RCC 7860 (cell line): ENCODE results near the gene FCAR.
"Not testable (repeated sequence)": the region's sequence is repeated elsewhere in the genome, so short reads cannot be mapped to it uniquely, and the experiment has no call there.

ENCODE experiments used
- DNase-seq: peaks from one replicate; pipeline ENCODE4 v3.0.0-alpha.2; 2015; ENCODE audit warnings: low spot score
- FAIRE-seq: peaks from 2 replicates; lab custom pipeline; 2012; peaks lifted over from hg19 to GRCh38; lab: Jason Lieb, UNC

FCAR gene

DNA sequence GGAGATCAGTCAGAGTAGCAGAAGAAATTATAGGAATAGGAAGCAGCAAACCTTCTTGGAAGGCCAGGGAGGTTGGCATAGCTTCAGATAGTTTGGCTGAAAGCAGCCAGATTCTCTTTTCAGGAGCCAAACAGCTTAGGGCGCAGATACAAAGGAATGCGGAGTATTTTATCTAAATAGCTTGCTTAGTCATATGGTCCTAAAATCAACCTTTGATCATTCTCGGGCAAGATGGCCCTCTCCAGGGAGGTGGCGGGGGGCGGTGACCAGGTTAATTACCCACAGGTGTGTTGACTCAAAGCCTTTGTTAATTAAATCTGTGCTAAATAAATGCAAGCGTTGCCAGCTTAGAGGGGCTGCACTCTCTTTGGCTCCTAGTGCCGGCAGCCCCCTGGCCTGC lies 19.4 kb downstream of the FCAR start:
- DNase-seq (no peak), FAIRE-seq (no peak)

DNA sequence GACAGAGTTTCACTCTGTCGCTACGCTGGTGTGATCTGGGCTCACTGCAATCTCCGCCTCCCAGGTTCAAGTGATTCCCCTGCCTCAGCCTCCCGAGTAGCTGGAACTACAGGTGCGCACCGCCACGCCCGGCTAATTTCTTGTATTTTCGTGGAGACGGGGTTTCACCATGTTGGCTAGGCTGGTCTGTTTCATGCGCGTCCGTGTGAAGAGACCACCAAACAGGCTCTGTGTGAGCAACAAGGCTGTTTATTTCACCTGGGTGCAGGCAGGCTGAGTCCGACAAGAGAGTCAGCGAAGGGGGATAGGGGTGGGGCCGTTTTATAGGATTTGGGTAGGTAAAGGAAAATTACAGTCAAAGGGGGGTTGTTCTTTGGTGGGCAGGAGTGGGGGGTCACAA lies 20.1 kb downstream of the FCAR start:
- FAIRE-seq, DNase-seq: not testable (repeated sequence)

DNA sequence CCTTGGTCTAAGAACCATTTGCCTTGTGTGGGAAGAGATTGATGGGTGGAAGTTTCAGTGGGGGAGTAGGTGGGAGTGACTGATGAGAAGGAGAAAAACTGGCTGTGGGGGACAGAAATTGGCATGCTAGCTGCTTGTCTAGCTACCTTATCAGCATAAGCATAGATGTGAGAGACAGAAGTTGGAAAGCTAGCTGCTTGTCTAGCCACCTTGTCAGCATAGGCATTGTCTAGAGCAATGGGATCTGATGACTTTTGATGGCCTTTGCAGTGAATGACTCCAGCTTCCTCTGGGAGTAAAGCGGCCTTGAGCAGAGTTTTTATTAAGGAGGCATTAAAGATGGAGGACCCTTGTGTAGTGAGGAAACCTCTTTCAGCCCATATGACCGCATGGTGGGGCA lies 22.0 kb downstream of the FCAR start:
- FAIRE-seq (no peak), DNase-seq (no peak)

DNA sequence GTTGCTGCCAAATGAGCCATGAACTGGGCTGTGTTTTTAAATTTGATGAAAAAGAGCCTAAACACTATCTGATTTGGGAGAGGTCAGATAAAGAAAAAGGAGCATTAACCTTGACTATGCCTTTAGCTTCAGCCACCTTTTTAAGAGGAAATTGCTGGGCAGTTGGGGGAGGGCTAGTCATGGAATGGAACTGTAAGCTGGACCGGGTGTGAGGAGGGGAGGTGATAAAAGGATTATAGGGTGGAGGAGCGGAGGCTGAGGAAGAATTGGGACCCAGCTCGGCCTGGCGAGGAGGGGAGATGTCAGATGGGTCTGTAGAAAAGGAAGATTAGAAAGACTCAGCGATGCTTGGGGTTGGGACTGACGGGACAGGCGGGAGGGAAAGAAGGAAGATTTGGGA lies 24.6 kb downstream of the FCAR start:
- DNase-seq, FAIRE-seq: not testable (repeated sequence)

DNA sequence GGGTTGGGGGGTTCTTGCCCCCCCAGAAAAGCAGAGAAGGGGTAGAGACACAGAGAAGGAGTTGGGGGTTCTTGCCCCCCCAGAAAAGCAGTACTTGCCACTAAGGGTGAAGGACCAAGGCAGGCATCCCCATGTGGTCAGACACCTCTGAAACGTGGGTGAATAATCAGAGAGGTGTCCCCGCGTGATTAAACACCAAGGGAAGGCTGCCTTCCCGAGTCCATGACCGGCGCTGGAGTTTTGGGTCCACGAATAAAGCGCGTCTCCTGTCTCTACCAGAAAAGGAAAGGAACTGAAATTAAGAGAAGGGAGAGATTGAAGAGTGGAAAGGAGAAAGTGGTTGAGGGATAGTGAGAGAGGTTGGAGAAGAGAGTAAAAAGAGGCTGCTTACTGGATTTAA lies 25.6 kb downstream of the FCAR start:
- FAIRE-seq, DNase-seq: not testable (repeated sequence)

DNA sequence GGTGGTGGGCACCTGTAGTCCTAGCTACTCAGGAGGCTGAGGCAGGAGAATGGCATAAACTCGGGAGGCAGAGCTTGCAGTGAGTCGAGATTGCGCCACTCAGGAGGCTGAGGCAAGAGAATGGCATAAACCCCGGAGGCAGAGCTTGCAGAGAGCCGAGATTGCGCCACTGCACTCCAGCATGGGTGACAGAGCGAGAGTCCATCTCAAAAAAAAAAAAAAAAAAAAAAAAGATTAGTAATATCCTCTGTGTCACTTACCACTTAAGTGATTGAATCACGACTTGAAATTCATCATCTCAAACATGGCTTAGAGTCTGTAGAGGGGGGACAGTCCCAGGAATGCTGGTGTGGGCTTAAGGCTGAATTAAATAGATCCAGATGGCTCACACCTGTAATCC lies 27.1 kb downstream of the FCAR start:
- not testable (repeated sequence) for FAIRE-seq, DNase-seq

DNA sequence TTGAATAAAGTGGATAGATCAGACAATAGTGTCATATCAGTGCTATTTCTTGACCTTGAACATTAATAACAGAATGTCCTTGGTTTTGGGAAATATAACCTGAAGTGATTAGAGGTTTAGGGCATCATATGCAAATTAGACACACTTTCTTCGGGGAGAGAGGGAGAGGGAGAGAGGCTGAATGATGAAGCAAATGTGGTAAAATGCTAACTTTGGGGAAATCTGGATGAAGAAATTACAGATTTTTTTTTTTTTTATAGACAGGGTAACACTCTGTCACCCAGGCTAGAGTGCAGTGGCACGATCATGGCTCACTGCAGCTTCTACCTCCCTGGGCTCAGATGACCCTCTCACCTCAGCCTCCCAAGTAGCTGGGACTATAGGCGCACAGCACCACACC lies 28.0 kb downstream of the FCAR start:
- no peak for DNase-seq
- no peak for FAIRE-seq

DNA sequence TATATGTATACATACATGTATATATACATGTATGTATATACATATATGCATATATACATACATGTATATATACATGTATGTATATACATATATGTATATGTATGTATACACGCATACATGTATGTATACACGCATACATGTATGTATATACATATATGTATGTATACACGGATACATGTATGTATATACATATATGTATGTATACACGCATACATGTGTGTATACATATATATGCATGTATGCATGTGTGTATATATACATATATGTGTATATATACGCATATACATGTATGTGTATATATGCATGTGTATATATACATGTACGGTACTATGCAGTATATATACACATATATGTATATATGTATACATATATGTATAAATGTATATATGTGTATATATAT lies 29.3 kb downstream of the FCAR start:
- no peak for DNase-seq
- no peak for FAIRE-seq

DNA sequence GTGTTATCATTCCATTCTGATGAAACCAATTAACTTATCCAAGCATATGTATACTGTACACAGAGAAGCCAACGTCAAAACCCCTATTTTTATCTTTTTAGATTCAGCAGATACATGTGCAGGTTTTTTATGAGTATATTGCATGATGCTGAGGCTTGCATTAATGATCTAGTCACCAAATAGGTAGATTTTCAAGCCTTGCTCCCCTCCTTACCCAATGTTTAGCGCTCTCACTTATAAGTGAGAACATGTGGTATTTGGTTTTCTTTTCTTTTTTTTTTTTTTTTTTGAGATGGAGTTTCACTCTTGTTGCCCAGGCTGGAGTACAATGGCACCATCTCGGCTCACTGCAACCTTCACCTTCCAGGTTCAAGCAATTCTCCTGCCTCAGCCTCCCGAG lies 30.2 kb downstream of the FCAR start:
- DNase-seq, FAIRE-seq: not testable (repeated sequence)

DNA sequence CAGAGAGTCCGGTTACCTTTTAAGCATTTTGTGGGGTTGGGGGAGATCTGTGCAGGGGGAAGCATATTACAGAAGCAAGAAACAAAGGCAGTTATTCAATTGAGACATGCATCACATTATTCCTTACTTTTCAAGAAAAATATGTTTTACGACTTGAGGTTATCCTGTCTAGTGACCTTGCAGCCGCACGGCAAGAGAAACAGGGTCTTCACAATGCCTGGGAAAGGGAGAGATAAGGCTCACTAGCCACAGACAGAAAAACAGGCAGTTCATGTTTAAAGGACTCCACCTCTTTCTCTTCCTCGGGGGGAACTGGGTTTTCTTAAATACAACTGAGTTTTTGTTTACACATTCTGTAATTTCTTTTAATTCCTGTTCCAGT lies 31.4 kb downstream of the FCAR start:
- no peak for DNase-seq
- no peak for FAIRE-seq

DNA sequence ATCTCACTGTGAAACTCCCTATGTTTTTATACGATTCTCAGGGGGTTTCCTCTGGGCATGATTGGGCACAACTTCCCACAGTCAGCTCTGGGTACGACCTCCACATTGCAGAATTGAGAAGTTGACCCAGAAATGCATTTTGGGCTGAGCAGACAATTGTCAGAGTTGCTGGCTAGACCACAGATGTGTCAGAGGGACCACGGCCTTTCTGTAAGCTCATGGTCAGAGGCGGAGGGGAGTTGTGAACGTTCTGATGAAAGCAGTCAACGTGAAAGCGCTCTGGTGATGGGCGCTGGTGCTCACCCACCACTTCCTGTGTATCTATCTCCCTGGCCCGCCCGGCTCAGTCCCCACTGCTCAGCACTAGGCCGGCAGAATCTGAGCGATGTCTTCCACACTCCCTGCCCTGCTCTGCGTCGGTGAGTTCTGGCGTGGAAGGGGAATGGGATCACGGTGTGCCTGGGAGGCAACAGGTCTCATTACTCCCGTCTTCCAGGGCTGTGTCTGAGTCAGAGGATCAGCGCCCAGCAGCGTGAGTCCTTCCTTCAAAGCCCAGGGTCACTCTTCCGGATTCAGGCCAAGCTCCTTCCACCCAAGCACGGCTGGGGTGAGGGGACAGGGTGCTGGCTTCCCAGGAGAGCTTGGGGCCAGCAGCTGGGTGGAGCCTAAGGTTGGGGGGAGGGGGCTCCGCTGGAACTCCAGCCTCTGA lies 31.9 kb downstream of the FCAR start, which contains the start of gene NCR1:
NCR1 (plus strand) TSS at position 346 of the 709 bp plus-strand sequence; CDS start at position 386, 40 bp downstream.
- DNase-seq (no peak), FAIRE-seq (no peak)

DNA sequence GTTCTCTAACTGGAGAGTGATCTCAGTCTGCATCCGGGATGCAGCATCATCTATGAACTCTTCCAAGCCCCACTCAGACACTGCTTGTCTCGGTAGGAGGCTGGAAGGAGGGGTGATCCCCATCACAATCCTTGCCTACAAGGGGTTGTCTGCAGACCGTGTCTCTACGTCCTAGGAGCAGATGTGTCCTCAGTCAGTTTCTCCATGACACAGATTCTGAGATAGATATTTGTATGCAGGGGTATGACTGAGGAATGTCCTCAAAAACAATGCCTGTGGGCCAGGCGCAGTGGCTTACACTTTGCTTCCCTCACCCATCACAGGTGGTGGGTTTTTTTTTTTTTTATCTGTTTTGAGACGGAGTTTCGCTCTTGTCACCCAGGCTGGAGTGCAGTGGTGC lies 32.8 kb downstream of the FCAR start:
- no peak for FAIRE-seq
- no peak for DNase-seq

DNA sequence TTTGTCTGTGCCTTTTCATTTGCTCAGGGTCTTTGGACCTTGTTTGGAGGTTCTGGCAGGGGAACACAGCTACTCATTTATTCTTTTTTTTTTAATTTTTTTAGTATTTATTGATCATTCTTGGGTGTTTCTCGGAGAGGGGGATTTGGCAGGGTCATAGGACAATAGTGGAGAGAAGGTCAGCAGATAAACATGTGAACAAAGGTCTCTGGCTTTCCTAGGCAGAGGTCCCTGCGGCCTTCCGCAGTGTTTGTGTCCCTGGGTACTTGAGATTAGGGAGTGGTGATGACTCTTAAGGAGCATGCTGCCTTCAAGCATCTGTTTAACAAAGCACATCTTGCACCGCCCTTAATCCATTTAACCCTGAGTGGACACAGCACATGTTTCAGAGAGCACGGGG lies 33.9 kb downstream of the FCAR start:
- not testable (repeated sequence) for FAIRE-seq

DNA sequence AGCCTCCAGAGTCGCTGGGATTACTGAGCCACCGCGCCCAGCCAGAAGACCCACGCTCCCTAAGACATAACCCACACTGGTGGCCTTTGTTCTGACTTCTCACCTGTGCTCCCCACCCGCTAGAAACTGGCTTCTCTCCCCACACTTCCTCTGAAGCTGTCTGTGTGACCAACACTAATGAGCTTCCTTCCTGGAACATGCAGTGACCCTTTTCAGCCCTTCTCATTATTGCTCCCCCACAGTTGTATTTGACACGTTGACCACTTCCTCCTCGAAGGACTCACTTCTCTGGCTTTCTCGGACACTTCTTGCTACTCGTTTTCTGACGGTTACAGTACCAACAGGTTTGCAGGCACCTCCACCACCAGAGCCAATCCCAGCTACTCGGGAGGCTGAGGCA lies 42.8 kb downstream of the FCAR start:
- DNase-seq, result no peak
- FAIRE-seq, result no peak

More for the DNA sequence above, 33.9 kb downstream of the FCAR start:
- DNase-seq, result not testable (repeated sequence)

DNA sequence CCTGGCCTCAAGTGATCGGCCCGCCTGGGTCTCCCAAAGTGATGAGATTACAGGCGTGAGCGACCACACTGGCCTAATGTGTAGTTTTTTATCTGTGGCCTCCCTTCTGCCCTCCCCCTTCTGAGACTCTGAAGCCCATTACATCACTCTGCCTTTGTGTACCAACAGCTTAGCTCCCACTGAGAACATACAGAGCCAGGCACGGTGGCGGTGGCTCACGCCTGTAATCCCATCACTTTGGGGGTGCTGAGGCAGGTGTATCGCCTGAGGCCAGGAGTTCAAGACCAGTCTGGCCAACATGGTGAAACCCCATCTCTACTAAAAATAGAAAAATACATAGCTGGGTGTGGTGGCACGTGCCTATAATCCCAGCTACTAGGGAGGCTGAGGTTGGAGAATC lies 44.5 kb downstream of the FCAR start:
- no peak for FAIRE-seq
- DNase-seq, result no peak

DNA sequence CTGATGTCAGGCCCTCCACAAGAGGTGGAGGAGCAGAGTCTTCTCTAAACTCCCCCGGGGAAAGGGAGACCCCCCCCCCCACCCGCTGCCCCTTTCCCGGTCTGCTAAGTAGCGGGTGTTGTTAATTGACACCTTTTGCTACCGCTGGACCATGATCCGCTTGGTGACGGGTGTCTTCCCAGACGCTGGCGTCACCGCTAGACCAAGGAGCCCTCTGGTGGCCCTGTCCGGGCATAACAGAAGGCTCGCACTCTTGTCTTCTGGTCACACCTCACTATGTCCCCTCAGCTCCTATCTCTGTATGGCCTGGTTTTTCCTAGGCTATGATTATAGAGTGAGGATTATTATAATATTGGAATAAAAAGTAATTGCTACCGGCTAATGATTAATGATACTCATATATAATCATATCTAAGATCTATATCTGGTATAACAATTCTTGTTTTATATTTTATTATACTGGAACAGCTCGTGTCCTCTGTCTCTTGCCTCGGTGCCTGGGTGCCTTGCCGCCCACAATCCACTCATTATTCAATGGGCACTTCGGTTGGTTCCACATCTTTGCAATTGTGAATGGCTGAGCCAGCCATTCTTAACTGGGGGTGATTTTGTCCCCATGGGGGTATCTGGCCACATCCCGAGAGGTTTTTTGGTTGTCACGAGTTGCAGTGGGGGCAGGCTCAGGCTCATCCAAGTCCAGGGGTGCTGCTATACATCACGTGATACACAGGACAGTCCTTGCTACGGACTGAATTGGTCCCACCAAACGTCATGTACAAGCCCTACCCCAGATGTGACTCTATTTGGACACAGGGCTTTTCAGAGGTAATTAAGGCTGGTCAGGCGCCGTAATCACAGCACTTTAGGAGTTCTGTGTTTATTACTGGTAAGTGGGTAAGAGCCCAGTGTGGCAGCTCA lies 45.9 kb downstream of the FCAR start:
- DNase-seq, FAIRE-seq: not testable (repeated sequence)

DNA sequence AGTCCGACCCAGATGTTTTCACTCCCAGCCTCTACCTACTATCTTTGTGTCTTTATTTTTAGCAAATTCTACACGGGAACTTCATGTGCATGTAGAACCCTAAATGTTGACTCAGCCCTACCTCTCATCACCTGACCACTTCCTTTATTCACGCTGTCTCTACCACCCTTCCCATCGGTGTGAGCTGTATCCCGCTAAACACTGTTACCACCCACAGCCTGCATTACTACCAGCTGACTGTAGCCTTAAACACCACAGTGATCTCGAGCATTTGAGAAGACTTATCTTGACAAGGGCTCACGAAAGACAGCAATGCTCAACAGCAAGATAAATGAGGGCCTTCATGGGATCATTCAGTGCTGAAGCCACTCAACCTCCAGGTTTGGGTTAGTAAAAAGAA lies 47.0 kb downstream of the FCAR start:
- FAIRE-seq, result no peak
- DNase-seq, result no peak

DNA sequence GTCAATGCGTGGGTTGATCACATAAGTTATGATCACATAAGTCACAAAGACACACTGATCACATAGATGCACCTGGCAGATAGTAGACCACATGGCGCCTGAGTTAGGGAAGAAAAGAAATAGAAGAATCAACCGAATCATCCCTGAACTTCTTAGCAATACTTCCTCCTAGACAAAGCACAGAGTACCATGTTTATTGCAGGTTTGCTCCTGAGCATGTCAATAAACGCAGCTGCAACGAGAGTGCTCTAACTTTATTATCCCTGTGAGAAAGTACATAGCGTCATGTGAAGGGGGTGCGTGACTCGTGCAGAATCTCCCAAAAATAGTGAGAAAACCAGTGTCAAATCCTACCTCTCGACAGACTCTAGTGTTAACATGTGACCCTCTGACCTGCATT lies 49.2 kb downstream of the FCAR start:
- DNase-seq (no peak), FAIRE-seq (no peak)

DNA sequence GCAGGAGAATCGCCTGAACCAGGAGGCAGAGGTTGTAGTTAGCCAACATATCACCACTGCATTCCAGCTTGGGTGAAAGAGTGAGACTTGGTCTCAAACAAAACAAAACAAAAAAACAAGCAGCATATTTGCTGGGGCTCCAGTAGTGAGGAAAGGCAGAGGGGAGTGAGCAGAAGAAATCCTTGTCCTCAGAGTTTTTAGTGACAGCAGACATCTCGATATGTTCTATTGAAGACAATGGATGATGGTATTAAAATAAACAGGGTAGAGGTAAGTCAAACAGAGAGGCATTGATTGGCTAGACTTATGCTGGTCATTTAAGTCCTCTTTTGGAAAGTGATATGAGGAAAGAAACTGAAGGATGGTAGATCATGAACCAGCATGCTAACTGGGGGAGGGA lies 54.3 kb downstream of the FCAR start:
- FAIRE-seq (no peak), DNase-seq (no peak)

DNA sequence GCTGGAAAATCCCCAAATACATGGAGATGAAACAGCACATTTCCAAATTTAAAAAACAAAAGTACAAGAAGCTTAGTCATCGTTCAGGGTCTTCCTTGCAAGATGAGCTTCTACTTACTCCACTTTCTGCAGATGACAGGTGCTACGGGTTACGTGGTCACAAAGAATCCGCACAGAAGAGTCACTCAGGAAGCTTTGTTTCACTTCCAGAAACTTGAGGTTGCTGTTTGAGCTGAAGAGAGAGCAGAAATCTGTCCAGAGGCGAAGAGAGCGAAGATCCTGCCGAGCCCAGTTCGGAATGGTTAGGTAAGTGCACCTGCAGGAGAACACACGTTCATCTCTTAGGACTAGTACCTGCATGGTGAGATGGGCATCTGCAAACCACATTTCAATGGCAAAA lies 63.9 kb downstream of the FCAR start:
- FAIRE-seq (no peak), DNase-seq (no peak)

DNA sequence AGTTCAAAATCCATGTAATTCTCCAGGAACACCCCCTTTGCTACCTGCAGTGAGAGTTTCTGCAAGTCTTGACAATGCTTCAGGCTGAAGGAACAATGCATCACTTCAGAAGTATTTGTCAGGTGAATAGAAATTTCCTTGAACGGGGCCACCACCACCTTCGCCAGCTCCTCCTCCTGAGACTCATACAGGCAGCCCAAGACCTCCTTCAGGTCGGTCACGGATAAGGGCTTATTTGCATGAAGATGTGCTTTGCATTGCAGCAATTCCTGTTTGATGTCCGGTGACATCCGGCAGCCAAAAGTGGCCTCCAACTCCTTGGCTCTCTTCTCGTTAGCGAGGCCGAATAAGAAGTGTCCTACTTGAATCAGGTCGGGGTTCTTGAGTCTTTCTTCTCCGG lies 64.9 kb downstream of the FCAR start:
- DNase-seq (no peak), FAIRE-seq (no peak)

DNA sequence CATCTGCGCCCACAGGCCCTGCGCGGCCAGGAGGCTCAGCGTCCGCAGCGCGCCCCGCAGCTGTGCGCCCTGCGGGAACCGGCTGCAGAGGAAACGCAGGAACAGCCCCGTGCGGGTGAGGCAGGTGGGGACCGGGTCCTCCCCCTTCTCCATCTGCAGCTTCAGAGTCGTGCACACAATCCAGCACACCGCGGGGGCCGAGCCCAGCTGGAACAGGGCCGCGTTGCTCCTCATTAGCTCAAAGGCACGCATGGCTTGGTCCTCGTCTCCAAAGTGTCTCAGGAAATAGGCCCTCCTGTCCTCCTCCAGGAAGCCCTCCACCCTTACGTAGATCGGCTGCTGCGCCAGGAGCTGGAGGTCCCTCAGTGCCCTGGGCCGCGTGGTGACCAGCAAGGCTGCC lies 65.5 kb downstream of the FCAR start:
- DNase-seq, FAIRE-seq: not testable (repeated sequence)
